Measurements from ENCODE around the gene GAK.

The GAK gene

GRCh38 chr4:887034-887763, 44.9 kb downstream of the GAK start:
- no peaks in the 10 kb centered on the region for H3K4me1 Mint-ChIP-seq (ENCODE audit: low read depth)
- peaks cover 22% of the 10 kb centered on the region for H3K36me3 Mint-ChIP-seq (ENCODE audit: low read depth)
- H3K27ac Mint-ChIP-seq, result no peak overlapping the region
- no peaks in the 10 kb centered on the region for H3K9me3 Mint-ChIP-seq
- no peak overlapping the region for H3K4me3 Mint-ChIP-seq
- no peaks in the 10 kb centered on the region for H3K27me3 Mint-ChIP-seq

- H3K9me3 Mint-ChIP-seq, result no peaks in the 10 kb centered on the region
- no peak overlapping the region for H3K4me3 Mint-ChIP-seq
- no peak overlapping the region for H3K27ac Mint-ChIP-seq
- H3K4me1 Mint-ChIP-seq (ENCODE audit: low read depth), result no peaks in the 10 kb centered on the region
- no peaks in the 10 kb centered on the region for H3K27me3 Mint-ChIP-seq
- peaks cover 22% of the 10 kb centered on the region for H3K36me3 Mint-ChIP-seq (ENCODE audit: low read depth)
These were observed 45.9 kb downstream of the GAK start for GRCh38 chr4:886244-886643.

DNA sequence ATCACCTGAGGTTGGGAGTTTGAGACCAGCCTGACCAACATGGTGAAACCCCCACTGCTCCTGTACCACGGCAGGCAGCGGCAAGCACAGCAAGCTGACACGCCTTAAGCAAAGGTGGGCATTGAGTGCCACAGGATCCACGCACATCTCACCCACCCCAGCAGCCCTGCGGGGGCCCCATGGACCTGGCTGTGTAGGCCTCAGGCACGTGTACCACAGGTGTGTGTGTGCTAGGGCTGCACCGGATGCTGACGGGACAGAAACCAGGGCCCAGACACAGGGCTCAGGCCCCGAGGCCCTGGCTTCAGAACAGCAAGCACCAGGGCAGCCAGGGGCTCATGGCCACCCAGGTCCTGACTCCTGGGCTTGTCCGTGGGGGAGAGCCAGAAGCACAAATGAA, 46.8 kb downstream of the GAK start:
- no peaks in the 10 kb centered on the region for H3K27me3 Mint-ChIP-seq
- no peak overlapping the region for H3K4me3 Mint-ChIP-seq
- H3K36me3 Mint-ChIP-seq (ENCODE audit: low read depth), result peaks cover 24% of the 10 kb centered on the region
- H3K9me3 Mint-ChIP-seq, result no peaks in the 10 kb centered on the region
- H3K27ac Mint-ChIP-seq, result no peak overlapping the region
- H3K4me1 Mint-ChIP-seq (ENCODE audit: low read depth), result peaks cover 3% of the 10 kb centered on the region

DNA sequence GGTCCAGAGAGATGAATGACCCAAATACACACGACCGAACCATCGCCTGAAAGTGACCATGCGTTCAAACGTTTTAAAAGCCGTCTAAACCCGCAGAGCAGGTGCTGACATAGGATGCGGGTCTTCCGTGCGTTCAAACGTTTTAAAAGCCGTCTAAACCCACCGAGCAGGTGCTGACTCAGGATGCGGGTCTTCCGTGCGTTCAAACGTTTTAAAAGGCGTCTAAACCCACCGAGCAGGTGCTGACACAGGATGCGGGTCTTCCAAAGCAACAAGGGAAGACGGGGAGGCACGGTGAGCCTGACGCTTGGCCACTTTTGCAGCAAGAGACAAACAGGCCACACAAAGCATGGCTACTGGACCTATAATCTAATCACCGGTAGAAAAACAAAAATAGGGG, 47.2 kb downstream of the GAK start:
- Mint-ChIP-seq H3K27me3 (no peaks in the 10 kb centered on the region), H3K27ac (no peak overlapping the region), H3K9me3 (no peaks in the 10 kb centered on the region), H3K4me1 (ENCODE audit: low read depth) (peaks cover 7% of the 10 kb centered on the region), H3K4me3 (no peak overlapping the region), H3K36me3 (ENCODE audit: low read depth) (peaks cover 28% of the 10 kb centered on the region)

- no peak overlapping the region for H3K27ac Mint-ChIP-seq
- peaks cover 34% of the 10 kb centered on the region for H3K36me3 Mint-ChIP-seq (ENCODE audit: low read depth)
- peaks cover 14% of the 10 kb centered on the region for H3K4me1 Mint-ChIP-seq (ENCODE audit: low read depth)
- H3K9me3 Mint-ChIP-seq, result no peaks in the 10 kb centered on the region
- H3K4me3 Mint-ChIP-seq, result no peak overlapping the region
- no peaks in the 10 kb centered on the region for H3K27me3 Mint-ChIP-seq
These were observed 47.9 kb downstream of the GAK start for GRCh38 chr4:884259-884658.

GRCh38 chr4:883377-884095, 48.6 kb downstream of the GAK start:
- Mint-ChIP-seq H3K4me3 (no peak overlapping the region), H3K27ac (no peak overlapping the region), H3K4me1 (ENCODE audit: low read depth) (peaks cover 21% of the 10 kb centered on the region), H3K9me3 (no peaks in the 10 kb centered on the region), H3K27me3 (no peaks in the 10 kb centered on the region), H3K36me3 (ENCODE audit: low read depth) (peaks cover 38% of the 10 kb centered on the region)

- Mint-ChIP-seq H3K4me3 (no peak overlapping the region), H3K36me3 (ENCODE audit: low read depth) (peaks cover 41% of the 10 kb centered on the region), H3K27ac (no peak overlapping the region), H3K27me3 (no peaks in the 10 kb centered on the region), H3K9me3 (no peaks in the 10 kb centered on the region), H3K4me1 (ENCODE audit: low read depth) (peaks cover 28% of the 10 kb centered on the region)
These were observed 49.5 kb downstream of the GAK start for GRCh38 chr4:882646-883045.

DNA sequence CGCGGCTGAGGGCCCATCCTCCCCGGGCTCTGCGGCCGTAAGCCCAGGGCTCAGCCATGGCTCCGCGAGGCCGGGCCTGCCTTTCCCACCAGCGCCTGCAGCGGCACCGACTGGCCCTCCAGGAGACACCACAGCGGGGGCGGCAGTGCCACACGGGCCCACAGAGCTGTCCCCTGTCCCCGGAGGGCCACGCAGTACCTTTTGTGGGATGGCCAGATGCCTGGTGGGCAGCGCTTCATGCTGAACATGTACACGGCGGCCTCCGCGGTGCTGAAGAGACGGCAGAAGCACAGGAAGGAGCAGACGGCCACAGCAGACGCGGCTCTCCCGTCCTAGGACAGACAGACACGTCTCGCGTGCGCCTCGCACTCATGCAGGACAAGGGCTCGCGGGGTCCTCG, 50.4 kb downstream of the GAK start:
- Mint-ChIP-seq H3K27me3 (no peaks in the 10 kb centered on the region), H3K27ac (no peak overlapping the region), H3K36me3 (ENCODE audit: low read depth) (peaks cover 38% of the 10 kb centered on the region), H3K9me3 (no peaks in the 10 kb centered on the region), H3K4me1 (ENCODE audit: low read depth) (peaks cover 28% of the 10 kb centered on the region), H3K4me3 (no peak overlapping the region)

DNA sequence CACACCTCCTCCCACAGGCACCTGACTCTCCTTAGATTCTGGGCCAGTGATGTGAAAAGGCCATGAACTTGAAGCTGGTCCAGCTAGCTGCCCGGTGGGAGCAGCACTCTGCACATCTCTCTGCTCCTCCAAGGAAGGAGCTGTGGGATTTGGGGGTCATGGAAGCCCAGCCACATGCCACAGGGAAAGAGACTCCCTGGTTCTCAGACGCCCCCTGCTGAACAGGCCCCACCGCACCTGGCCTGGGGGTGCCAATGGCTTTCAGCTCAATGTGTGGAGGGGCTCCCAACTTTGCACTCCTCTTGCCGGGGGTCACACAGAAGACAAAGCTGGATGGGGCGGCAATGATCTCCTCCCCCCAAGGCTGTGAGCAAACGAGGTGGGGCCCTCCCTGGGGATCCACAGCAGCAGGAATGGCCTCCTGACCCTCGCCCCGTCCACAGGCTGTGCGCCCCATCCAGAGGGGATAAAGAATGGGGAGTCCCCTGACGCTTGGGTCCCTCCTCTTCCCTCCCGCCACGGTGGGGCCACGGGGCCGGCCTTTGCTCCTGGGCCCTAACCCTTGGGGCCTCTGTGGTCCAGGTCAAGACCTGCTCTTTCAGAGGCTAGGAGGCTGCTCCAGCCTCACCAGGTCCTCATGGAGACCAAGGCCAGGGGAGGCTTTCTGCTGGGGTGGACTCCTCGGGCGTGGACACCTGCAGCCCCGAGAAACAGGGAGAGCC, 51.3 kb downstream of the GAK start:
- H3K36me3 Mint-ChIP-seq (ENCODE audit: low read depth), result peaks cover 31% of the 10 kb centered on the region
- H3K9me3 Mint-ChIP-seq, result no peaks in the 10 kb centered on the region
- peaks cover 28% of the 10 kb centered on the region for H3K4me1 Mint-ChIP-seq (ENCODE audit: low read depth)
- H3K27ac Mint-ChIP-seq, result peak overlapping the region; percentile 89
- no peaks in the 10 kb centered on the region for H3K27me3 Mint-ChIP-seq
- H3K4me3 Mint-ChIP-seq, result peak overlapping the region; percentile 23

DNA sequence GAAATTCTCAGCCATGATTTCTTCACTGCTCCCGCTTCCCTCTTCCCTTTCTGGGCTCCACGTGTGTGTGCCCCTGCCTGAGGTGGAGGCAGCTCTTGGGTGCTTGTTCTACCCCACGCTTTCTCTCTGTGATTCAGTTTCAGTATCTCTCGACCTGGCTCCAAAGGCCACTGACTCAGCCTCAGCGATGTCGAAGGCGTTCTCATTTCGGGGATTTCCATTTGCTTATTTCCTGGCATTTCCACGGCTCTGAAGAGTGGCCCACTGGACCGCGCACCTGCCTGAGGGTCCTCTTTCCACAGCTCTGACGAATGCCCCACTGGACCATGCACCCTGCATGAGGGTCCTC, 52.4 kb downstream of the GAK start:
- Mint-ChIP-seq H3K27ac (peak overlapping the region; percentile 89), H3K27me3 (no peaks in the 10 kb centered on the region), H3K4me1 (ENCODE audit: low read depth) (peaks cover 28% of the 10 kb centered on the region), H3K4me3 (peak overlapping the region; percentile 67), H3K36me3 (ENCODE audit: low read depth) (peaks cover 35% of the 10 kb centered on the region), H3K9me3 (no peaks in the 10 kb centered on the region)

- H3K36me3 Mint-ChIP-seq (ENCODE audit: low read depth), result peaks cover 41% of the 10 kb centered on the region
- no peaks in the 10 kb centered on the region for H3K9me3 Mint-ChIP-seq
- H3K27me3 Mint-ChIP-seq, result no peaks in the 10 kb centered on the region
- H3K4me1 Mint-ChIP-seq (ENCODE audit: low read depth), result peaks cover 28% of the 10 kb centered on the region
- H3K27ac Mint-ChIP-seq, result peak overlapping the region; percentile 89
- peak overlapping the region; percentile 67 for H3K4me3 Mint-ChIP-seq
These were observed 53.1 kb downstream of the GAK start for GRCh38 chr4:878796-879728.

DNA sequence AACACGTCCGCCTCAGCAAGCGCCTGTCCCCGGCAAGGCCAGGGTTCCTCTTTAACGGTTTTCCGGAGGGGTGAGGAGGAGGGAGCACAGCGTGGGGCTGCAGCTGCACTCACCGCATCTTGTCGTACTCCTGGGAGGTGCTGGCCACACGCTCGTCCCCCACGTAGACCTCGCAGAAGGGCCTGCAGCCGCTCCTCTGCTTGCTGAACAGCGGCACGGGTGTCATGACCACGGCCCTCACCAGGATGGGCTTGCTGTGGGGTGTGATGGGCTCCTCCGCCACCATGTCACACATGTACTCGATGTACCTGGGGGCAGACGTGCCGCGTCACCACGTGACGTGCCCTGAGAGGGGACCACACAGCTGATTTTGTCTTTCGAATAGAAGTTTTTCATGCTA, 54.6 kb downstream of the GAK start:
- no peak overlapping the region for H3K27ac Mint-ChIP-seq
- no peaks in the 10 kb centered on the region for H3K27me3 Mint-ChIP-seq
- peaks cover 47% of the 10 kb centered on the region for H3K36me3 Mint-ChIP-seq (ENCODE audit: low read depth)
- H3K4me3 Mint-ChIP-seq, result no peak overlapping the region
- peaks cover 28% of the 10 kb centered on the region for H3K4me1 Mint-ChIP-seq (ENCODE audit: low read depth)
- H3K9me3 Mint-ChIP-seq, result no peaks in the 10 kb centered on the region

- Mint-ChIP-seq H3K9me3 (no peaks in the 10 kb centered on the region), H3K36me3 (ENCODE audit: low read depth) (peaks cover 48% of the 10 kb centered on the region), H3K27ac (no peak overlapping the region), H3K27me3 (no peaks in the 10 kb centered on the region), H3K4me1 (ENCODE audit: low read depth) (peaks cover 28% of the 10 kb centered on the region), H3K4me3 (no peak overlapping the region)
These were observed 55.3 kb downstream of the GAK start for GRCh38 chr4:876780-877179.

GRCh38 chr4:875818-876423, 56.2 kb downstream of the GAK start:
- Mint-ChIP-seq H3K27me3 (no peaks in the 10 kb centered on the region), H3K27ac (no peak overlapping the region), H3K9me3 (no peaks in the 10 kb centered on the region)

More at GRCh38 chr4:875818-876423, 56.2 kb downstream of the GAK start:
- peaks cover 51% of the 10 kb centered on the region for H3K36me3 Mint-ChIP-seq (ENCODE audit: low read depth)
- no peak overlapping the region for H3K4me3 Mint-ChIP-seq
- peaks cover 28% of the 10 kb centered on the region for H3K4me1 Mint-ChIP-seq (ENCODE audit: low read depth)

All from stimulated activated naive CD8-positive, alpha-beta T cell treated with anti-CD3 and anti-CD28 coated beads, Interleukin-15, Interleukin-2, amounts not matched to agents 100 ng/mL and 50 ng/mL, for 24 hours (primary cell).